LNCaP clone FGC (cell line): ENCODE data around the gene ADGRB2.

ENCODE experiments used
- DNase-seq: peaks from one replicate; pipeline ENCODE4 v3.0.0-alpha.2; 2011; ENCODE audit warnings: low read depth
- H3K4me3 ChIP-seq: 2 replicates; pipeline ENCODE4 v1.5.1; 2011; ENCODE audit warnings: mild to moderate bottlenecking, low read depth, low read length, control low read depth
- CTCF ChIP-seq: IDR thresholded peaks from 2 replicates; pipeline ENCODE4 v1.5.1; 2012; ENCODE audit warnings: mild to moderate bottlenecking; ENCODE audit not compliant: control insufficient read depth, insufficient read depth; ENCODE audit errors: extremely low read depth

The ADGRB2 gene

GRCh38 chr1:31781756-31782371 is 17.7 kb upstream of the ADGRB2 start:
- DNase-seq = no peak
- H3K4me3 ChIP-seq = no peak overlapping the region
- TF ChIP-seq CTCF = no peak

- DNase-seq = no peak
- no peak for TF ChIP-seq CTCF
- H3K4me3 ChIP-seq = no peak overlapping the region
Measured at GRCh38 chr1:31781138-31781755, 17.1 kb upstream of the ADGRB2 start.

- TF ChIP-seq CTCF = no peak
- H3K4me3 ChIP-seq = no peak overlapping the region
- no peak for DNase-seq
Measured at GRCh38 chr1:31780632-31781031, 16.5 kb upstream of the ADGRB2 start.

GRCh38 chr1:31779687-31780086 is 15.5 kb upstream of the ADGRB2 start:
- DNase-seq = no peak
- TF ChIP-seq CTCF = no peak
- no peak overlapping the region for H3K4me3 ChIP-seq

GRCh38 chr1:31778763-31779488 is 14.8 kb upstream of the ADGRB2 start:
- TF ChIP-seq CTCF = no peak
- H3K4me3 ChIP-seq = no peak overlapping the region
- no peak for DNase-seq

GRCh38 chr1:31776516-31776915 is 12.4 kb upstream of the ADGRB2 start:
- TF ChIP-seq CTCF = no peak
- DNase-seq = no peak

More at GRCh38 chr1:31776516-31776915, 12.4 kb upstream of the ADGRB2 start:
- no peak overlapping the region for H3K4me3 ChIP-seq
